ENCODE data around the gene SMIM22.

Gene SMIM22

GRCh38 chr16:4811242-4811641 is 16.1 kb downstream of the SMIM22 start:
- Histone ChIP-seq H2BK5ac (ENCODE audit: low read length) (no peak overlapping the region), H4K8ac (ENCODE audit: low read depth, low read length) (no peak overlapping the region), H3K4me3 (ENCODE audit: low read length in 2 of 2) (no peak overlapping the region), H3K27me3 (ENCODE audit: control insufficient read depth in 3 of 3, insufficient read depth in 3 of 3, low read depth in 1 of 3, low read length in 3 of 3) (no peaks in the 10 kb centered on the region), H3K36me3 (replicated peaks in 1 of 2; ENCODE audit: control insufficient read depth in 2 of 2, insufficient read depth in 2 of 2, low read length in 2 of 2) (peaks cover 39 to 84% of the 10 kb centered on the region in 2 donors), H2BK12ac (ENCODE audit: low read length) (no peak overlapping the region), H2BK120ac (ENCODE audit: low read depth, low read length) (no peak overlapping the region), H3K18ac (ENCODE audit: low read length) (no peak overlapping the region), H3K23ac (ENCODE audit: low read depth, low read length, poor library complexity) (no peak overlapping the region), H3K4me2 (ENCODE audit: insufficient read depth, low read length, poor library complexity, severe bottlenecking) (no peak overlapping the region), H2BK15ac (ENCODE audit: low read length) (no peak overlapping the region), H3K14ac (ENCODE audit: low read length) (no peak overlapping the region), H3K79me1 (ENCODE audit: low read depth, low read length) (no peaks in the 10 kb centered on the region), H4K91ac (ENCODE audit: low read depth, low read length, poor library complexity) (no peak overlapping the region), H3K4ac (ENCODE audit: low read length) (no peak overlapping the region), H2AK5ac (ENCODE audit: low read depth, low read length) (no peak overlapping the region), H3K9ac (ENCODE audit: low read depth, low read length, poor library complexity) (no peak overlapping the region), H3K27ac (replicated peaks; ENCODE audit: low read length) (no peak overlapping the region), H3K9me3 (replicated peaks in 1 of 2; ENCODE audit: control insufficient read depth in 2 of 2, insufficient read depth in 1 of 2, low read depth in 1 of 2, low read length in 2 of 2) (peaks cover 0 to 2% of the 10 kb centered on the region in 2 donors), H3K4me1 (ENCODE audit: control insufficient read depth in 2 of 2, insufficient read depth in 1 of 2, low read depth in 1 of 2, low read length in 2 of 2) (no peaks in the 10 kb centered on the region), H2AFZ (ENCODE audit: low read length) (no peak overlapping the region)
- DNase-seq (ENCODE audit: low spot score): no peak
- no CpG with 5 or more reads among the region's 3 CpGs for WGBS, 2 donors (ENCODE audit: extremely low coverage in 2 of 2, insufficient read length in 2 of 2, insufficient replicate concordance in 1 of 2)

GRCh38 chr16:4811773-4812172 is 16.6 kb downstream of the SMIM22 start:
- H3K9me3 ChIP-seq (replicated peaks in 1 of 2; ENCODE audit: control insufficient read depth in 2 of 2, insufficient read depth in 1 of 2, low read depth in 1 of 2, low read length in 2 of 2): peaks cover 0 to 2% of the 10 kb centered on the region in 2 donors
- no peak overlapping the region for H2BK15ac ChIP-seq (ENCODE audit: low read length)
- no peak overlapping the region for H3K27ac ChIP-seq (replicated peaks; ENCODE audit: low read length)
- peaks cover 39 to 84% of the 10 kb centered on the region in 2 donors for H3K36me3 ChIP-seq (replicated peaks in 1 of 2; ENCODE audit: control insufficient read depth in 2 of 2, insufficient read depth in 2 of 2, low read length in 2 of 2)
- DNase-seq (ENCODE audit: low spot score): no peak
- no peak overlapping the region for H3K14ac ChIP-seq (ENCODE audit: low read length)
- no peak overlapping the region for H3K23ac ChIP-seq (ENCODE audit: low read depth, low read length, poor library complexity)
- H3K4me3 ChIP-seq (ENCODE audit: low read length in 2 of 2): no peak overlapping the region
- H3K4me1 ChIP-seq (ENCODE audit: control insufficient read depth in 2 of 2, insufficient read depth in 1 of 2, low read depth in 1 of 2, low read length in 2 of 2): no peaks in the 10 kb centered on the region
- no peaks in the 10 kb centered on the region for H3K27me3 ChIP-seq (ENCODE audit: control insufficient read depth in 3 of 3, insufficient read depth in 3 of 3, low read depth in 1 of 3, low read length in 3 of 3)
- H2BK120ac ChIP-seq (ENCODE audit: low read depth, low read length): no peak overlapping the region
- no peak overlapping the region for H2BK5ac ChIP-seq (ENCODE audit: low read length)
- H3K4me2 ChIP-seq (ENCODE audit: insufficient read depth, low read length, poor library complexity, severe bottlenecking): no peak overlapping the region
- no peak overlapping the region for H2BK12ac ChIP-seq (ENCODE audit: low read length)
- H2AK5ac ChIP-seq (ENCODE audit: low read depth, low read length): no peak overlapping the region
- no peak overlapping the region for H3K4ac ChIP-seq (ENCODE audit: low read length)
- no peak overlapping the region for H2AFZ ChIP-seq (ENCODE audit: low read length)
- H4K91ac ChIP-seq (ENCODE audit: low read depth, low read length, poor library complexity): no peak overlapping the region
- no peak overlapping the region for H3K9ac ChIP-seq (ENCODE audit: low read depth, low read length, poor library complexity)
- H3K79me1 ChIP-seq (ENCODE audit: low read depth, low read length): no peaks in the 10 kb centered on the region
- no peak overlapping the region for H3K18ac ChIP-seq (ENCODE audit: low read length)
- no CpG with 5 or more reads among the region's 9 CpGs for WGBS, 2 donors (ENCODE audit: extremely low coverage in 2 of 2, insufficient read length in 2 of 2, insufficient replicate concordance in 1 of 2)
- H4K8ac ChIP-seq (ENCODE audit: low read depth, low read length): no peak overlapping the region

- Histone ChIP-seq H3K4me3 (ENCODE audit: low read length in 2 of 2) (no peak overlapping the region), H3K27me3 (ENCODE audit: control insufficient read depth in 3 of 3, insufficient read depth in 3 of 3, low read depth in 1 of 3, low read length in 3 of 3) (no peaks in the 10 kb centered on the region), H3K4ac (ENCODE audit: low read length) (no peak overlapping the region), H2BK120ac (ENCODE audit: low read depth, low read length) (no peak overlapping the region), H4K8ac (ENCODE audit: low read depth, low read length) (no peak overlapping the region), H3K14ac (ENCODE audit: low read length) (no peak overlapping the region), H2BK12ac (ENCODE audit: low read length) (no peak overlapping the region), H2AK5ac (ENCODE audit: low read depth, low read length) (no peak overlapping the region), H3K36me3 (replicated peaks in 1 of 2; ENCODE audit: control insufficient read depth in 2 of 2, insufficient read depth in 2 of 2, low read length in 2 of 2) (peaks cover 40 to 82% of the 10 kb centered on the region in 2 donors), H3K18ac (ENCODE audit: low read length) (no peak overlapping the region), H3K9ac (ENCODE audit: low read depth, low read length, poor library complexity) (no peak overlapping the region), H4K91ac (ENCODE audit: low read depth, low read length, poor library complexity) (no peak overlapping the region), H3K79me1 (ENCODE audit: low read depth, low read length) (peaks cover 2% of the 10 kb centered on the region), H3K9me3 (replicated peaks in 1 of 2; ENCODE audit: control insufficient read depth in 2 of 2, insufficient read depth in 1 of 2, low read depth in 1 of 2, low read length in 2 of 2) (peaks cover 0 to 2% of the 10 kb centered on the region in 2 donors), H2BK15ac (ENCODE audit: low read length) (no peak overlapping the region), H2BK5ac (ENCODE audit: low read length) (no peak overlapping the region), H3K4me1 (ENCODE audit: control insufficient read depth in 2 of 2, insufficient read depth in 1 of 2, low read depth in 1 of 2, low read length in 2 of 2) (no peaks in the 10 kb centered on the region), H2AFZ (ENCODE audit: low read length) (no peak overlapping the region), H3K23ac (ENCODE audit: low read depth, low read length, poor library complexity) (no peak overlapping the region), H3K27ac (replicated peaks; ENCODE audit: low read length) (no peak overlapping the region), H3K4me2 (ENCODE audit: insufficient read depth, low read length, poor library complexity, severe bottlenecking) (no peak overlapping the region)
- DNase-seq (ENCODE audit: low spot score): no peak
- WGBS, 2 donors (ENCODE audit: extremely low coverage in 2 of 2, insufficient read length in 2 of 2, insufficient replicate concordance in 1 of 2): no CpG with 5 or more reads among the region's 16 CpGs
Measured at GRCh38 chr16:4813251-4814003, 18.3 kb downstream of the SMIM22 start.

- peaks cover 44 to 82% of the 10 kb centered on the region in 2 donors for H3K36me3 ChIP-seq (replicated peaks in 1 of 2; ENCODE audit: control insufficient read depth in 2 of 2, insufficient read depth in 2 of 2, low read length in 2 of 2)
- no peak for DNase-seq (ENCODE audit: low spot score)
Measured at GRCh38 chr16:4814046-4814445, 18.9 kb downstream of the SMIM22 start.

More at GRCh38 chr16:4814046-4814445, 18.9 kb downstream of the SMIM22 start:
- Histone ChIP-seq H3K4ac (ENCODE audit: low read length) (no peak overlapping the region), H3K4me2 (ENCODE audit: insufficient read depth, low read length, poor library complexity, severe bottlenecking) (no peak overlapping the region), H3K79me1 (ENCODE audit: low read depth, low read length) (peaks cover 2% of the 10 kb centered on the region), H3K23ac (ENCODE audit: low read depth, low read length, poor library complexity) (no peak overlapping the region), H3K27ac (replicated peaks; ENCODE audit: low read length) (no peak overlapping the region), H3K9ac (ENCODE audit: low read depth, low read length, poor library complexity) (no peak overlapping the region), H4K8ac (ENCODE audit: low read depth, low read length) (no peak overlapping the region), H3K4me1 (ENCODE audit: control insufficient read depth in 2 of 2, insufficient read depth in 1 of 2, low read depth in 1 of 2, low read length in 2 of 2) (no peaks in the 10 kb centered on the region), H3K14ac (ENCODE audit: low read length) (no peak overlapping the region), H2AFZ (ENCODE audit: low read length) (no peak overlapping the region), H3K27me3 (ENCODE audit: control insufficient read depth in 3 of 3, insufficient read depth in 3 of 3, low read depth in 1 of 3, low read length in 3 of 3) (no peaks in the 10 kb centered on the region), H2BK5ac (ENCODE audit: low read length) (no peak overlapping the region), H2BK15ac (ENCODE audit: low read length) (no peak overlapping the region), H2AK5ac (ENCODE audit: low read depth, low read length) (no peak overlapping the region), H3K9me3 (replicated peaks in 1 of 2; ENCODE audit: control insufficient read depth in 2 of 2, insufficient read depth in 1 of 2, low read depth in 1 of 2, low read length in 2 of 2) (peaks cover 0 to 2% of the 10 kb centered on the region in 2 donors), H2BK12ac (ENCODE audit: low read length) (no peak overlapping the region), H4K91ac (ENCODE audit: low read depth, low read length, poor library complexity) (no peak overlapping the region), H3K4me3 (ENCODE audit: low read length in 2 of 2) (no peak overlapping the region), H3K18ac (ENCODE audit: low read length) (no peak overlapping the region), H2BK120ac (ENCODE audit: low read depth, low read length) (no peak overlapping the region)

Data from neuronal stem cell (in vitro differentiated cells).